Loucy (cell line): ENCODE data around the gene CACNA1A.
A peak's percentile ranks its signal among the peaks of the same experiment; 100 is the strongest.

Experiments used
- H2AFZ ChIP-seq: fragments of 200-600 bp; sonication (generic); 2 replicates; pipeline ENCODE4 v1.6.0; 2016; ENCODE audit warnings: antibody characterized with exemption, mild to moderate bottlenecking, low read length, moderate library complexity
- H3F3A ChIP-seq: fragments of 200-600 bp; 2 replicates; pipeline ENCODE4 v1.6.0; 2016; ENCODE audit warnings: antibody characterized with exemption, low read depth, mild to moderate bottlenecking
- H3K27me3 ChIP-seq: fragments of 200-600 bp; sonication (generic); 2 replicates; pipeline ENCODE4 v1.6.1; 2014; ENCODE audit warnings: low read length, mild to moderate bottlenecking; ENCODE audit not compliant: insufficient read depth, poor library complexity, severe bottlenecking
- H3K36me3 ChIP-seq: fragments of 200-600 bp; sonication (generic); 2 replicates; pipeline ENCODE4 v1.6.1; 2016; ENCODE audit warnings: low read length; ENCODE audit not compliant: insufficient read depth
- H3K4me1 ChIP-seq: fragments of 200-600 bp; sonication (generic); 2 replicates; pipeline ENCODE4 v1.5.1; 2014; ENCODE audit warnings: low read length, mild to moderate bottlenecking; ENCODE audit not compliant: insufficient read depth, poor library complexity, severe bottlenecking
- H3K4me2 ChIP-seq: fragments of 200-600 bp; sonication (generic); 2 replicates; pipeline ENCODE4 v1.6.0; 2014; ENCODE audit warnings: antibody characterized with exemption, low read length, low read depth, mild to moderate bottlenecking; ENCODE audit not compliant: poor library complexity, severe bottlenecking
- H3K4me3 ChIP-seq: fragments of 200-600 bp; sonication (generic); 2 replicates; pipeline ENCODE4 v1.5.1; 2014; ENCODE audit warnings: low read length, mild to moderate bottlenecking, mixed read lengths; ENCODE audit not compliant: poor library complexity, severe bottlenecking
- H3K79me2 ChIP-seq: fragments of 200-600 bp; sonication (generic); 2 replicates; pipeline ENCODE4 v1.6.1; 2014; ENCODE audit warnings: low read length; ENCODE audit not compliant: insufficient read depth
- H3K9ac ChIP-seq: fragments of 200-600 bp; sonication (generic); 2 replicates; pipeline ENCODE4 v1.6.0; 2014; ENCODE audit warnings: mild to moderate bottlenecking, low read depth, low read length, moderate library complexity; ENCODE audit not compliant: poor library complexity, severe bottlenecking
- H3K9me2 ChIP-seq: fragments of 200-600 bp; sonication (generic); replicated peaks from 2 replicates; pipeline ENCODE4 v1.6.1; 2016; ENCODE audit warnings: low read depth, low read length, mixed read lengths
- H3K9me3 ChIP-seq: fragments of 200-600 bp; sonication (generic); 2 replicates; pipeline ENCODE4 v1.6.1; 2014; ENCODE audit warnings: mild to moderate bottlenecking, antibody characterized with exemption, low read length, low read depth; ENCODE audit not compliant: insufficient read depth
- H4K20me1 ChIP-seq: fragments of 200-600 bp; sonication (generic); 2 replicates; pipeline ENCODE4 v1.6.0; 2014; ENCODE audit warnings: antibody characterized with exemption, low read length, mild to moderate bottlenecking; ENCODE audit not compliant: insufficient read depth, poor library complexity, severe bottlenecking
- CTCF ChIP-seq: fragments of 200-600 bp; sonication (generic); conservative IDR thresholded peaks from 2 replicates; pipeline ENCODE4 v1.5.1; 2014; ENCODE audit warnings: mild to moderate bottlenecking, antibody characterized with exemption, low read length
- EZH2phosphoT487 ChIP-seq: fragments of 200-600 bp; IDR thresholded peaks from 2 replicates; pipeline ENCODE4 v1.6.1; 2018; ENCODE audit warnings: antibody characterized with exemption, mild to moderate bottlenecking, moderate library complexity, borderline replicate concordance

CACNA1A gene

GRCh38 chr19:13234518-13234917, 271.8 kb downstream of the CACNA1A start:
- no peaks in the 10 kb centered on the region for H4K20me1 ChIP-seq
- no peaks in the 10 kb centered on the region for H3K79me2 ChIP-seq
- peaks cover 11% of the 10 kb centered on the region for H3K4me1 ChIP-seq
- no peaks in the 10 kb centered on the region for H3K9me2 ChIP-seq
- H3K4me2 ChIP-seq: peak overlapping the region; percentile 64
- H3K36me3 ChIP-seq: no peaks in the 10 kb centered on the region
- peak; percentile 87 for TF ChIP-seq CTCF
- no peak for TF ChIP-seq EZH2phosphoT487
- peak overlapping the region; percentile 24 for H3K9ac ChIP-seq
- no peaks in the 10 kb centered on the region for H3K27me3 ChIP-seq
- H3K9me3 ChIP-seq: no peaks in the 10 kb centered on the region
- peak overlapping the region; percentile 61 for H3K4me3 ChIP-seq
- no peaks in the 10 kb centered on the region for H3F3A ChIP-seq
- H2AFZ ChIP-seq: peak overlapping the region; percentile 95

DNA sequence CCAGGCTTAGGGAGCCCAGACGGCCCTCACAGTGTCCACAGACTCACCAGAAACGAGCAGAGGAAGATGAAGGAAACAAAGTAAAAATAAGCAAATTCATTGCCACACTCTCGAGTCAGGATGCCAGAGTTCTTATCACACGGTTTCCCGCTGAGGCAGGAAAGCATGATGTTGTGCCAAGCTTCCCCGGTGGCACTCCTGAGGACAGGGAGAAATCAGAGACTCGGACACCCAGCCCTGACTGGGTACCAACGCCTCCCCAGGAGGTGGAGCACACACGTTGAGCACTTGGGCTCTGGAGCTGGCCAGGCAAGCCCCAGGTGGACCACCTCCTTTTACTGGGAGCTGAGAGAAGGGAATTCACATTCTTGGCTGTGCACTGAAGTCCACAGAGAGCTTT, 274.6 kb downstream of the CACNA1A start:
- no peak overlapping the region for H3K9ac ChIP-seq
- TF ChIP-seq EZH2phosphoT487 (no peak), CTCF (no peak)
- no peaks in the 10 kb centered on the region for H3F3A ChIP-seq
- H3K4me2 ChIP-seq: no peak overlapping the region
- H3K4me1 ChIP-seq: peaks cover 11% of the 10 kb centered on the region
- no peak overlapping the region for H2AFZ ChIP-seq
- no peak overlapping the region for H3K4me3 ChIP-seq
- H3K9me2 ChIP-seq: no peaks in the 10 kb centered on the region
- no peaks in the 10 kb centered on the region for H4K20me1 ChIP-seq
- no peaks in the 10 kb centered on the region for H3K36me3 ChIP-seq
- no peaks in the 10 kb centered on the region for H3K79me2 ChIP-seq
- H3K27me3 ChIP-seq: no peaks in the 10 kb centered on the region
- H3K9me3 ChIP-seq: no peaks in the 10 kb centered on the region

DNA sequence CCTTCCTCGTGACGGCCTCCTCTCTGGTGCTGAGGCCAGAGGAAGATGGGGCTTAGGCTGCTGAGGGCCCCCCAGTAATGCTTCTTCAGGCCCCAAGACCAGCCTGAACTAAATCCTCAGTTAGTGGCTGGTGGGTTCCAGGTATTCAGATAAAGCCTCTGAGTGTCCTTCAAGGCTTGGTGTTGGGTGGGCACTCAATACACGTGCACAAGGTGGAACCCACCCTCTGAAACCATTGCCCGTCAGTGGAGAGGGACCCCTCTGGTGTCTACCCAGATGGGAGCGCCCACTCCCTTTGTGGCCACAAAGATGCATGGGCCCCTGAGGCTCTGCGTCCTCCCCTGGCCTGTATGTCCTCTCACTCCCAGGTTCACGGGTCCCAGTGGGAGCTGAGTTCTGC, 277.0 kb downstream of the CACNA1A start:
- H3K9me3 ChIP-seq: no peaks in the 10 kb centered on the region
- H3K9ac ChIP-seq: no peak overlapping the region
- no peak overlapping the region for H3K4me2 ChIP-seq
- no peaks in the 10 kb centered on the region for H3K79me2 ChIP-seq
- no peaks in the 10 kb centered on the region for H3K36me3 ChIP-seq
- H3K4me3 ChIP-seq: no peak overlapping the region
- no peaks in the 10 kb centered on the region for H3K9me2 ChIP-seq
- no peaks in the 10 kb centered on the region for H3F3A ChIP-seq
- H4K20me1 ChIP-seq: no peaks in the 10 kb centered on the region
- peaks cover 1% of the 10 kb centered on the region for H3K4me1 ChIP-seq
- H2AFZ ChIP-seq: no peak overlapping the region
- H3K27me3 ChIP-seq: no peaks in the 10 kb centered on the region
- no peak for TF ChIP-seq CTCF
- no peak for TF ChIP-seq EZH2phosphoT487
